ENCODE data around the gene ICAM4. TPM values are rescaled to one million over a fixed set of nuclear protein-coding genes. Genes with fewer than 3 reads are reported as not detected.
A peak's percentile ranks its signal among the peaks of the same experiment; 100 is the strongest.
"Not testable (repeated sequence)": the region's sequence is repeated elsewhere in the genome, so short reads cannot be mapped to it uniquely, and the experiment has no call there.

ICAM4 gene, protein sequence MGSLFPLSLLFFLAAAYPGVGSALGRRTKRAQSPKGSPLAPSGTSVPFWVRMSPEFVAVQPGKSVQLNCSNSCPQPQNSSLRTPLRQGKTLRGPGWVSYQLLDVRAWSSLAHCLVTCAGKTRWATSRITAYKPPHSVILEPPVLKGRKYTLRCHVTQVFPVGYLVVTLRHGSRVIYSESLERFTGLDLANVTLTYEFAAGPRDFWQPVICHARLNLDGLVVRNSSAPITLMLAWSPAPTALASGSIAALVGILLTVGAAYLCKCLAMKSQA
- total RNA-seq (under 1 TPM in 9 of 10 donors, not detected in 1; 0.17 to 0.83 (median 0.48) TPM), polyA plus RNA-seq (under 1 TPM; 0.59 to 0.73 TPM)
- long read RNA-seq, donor 1, result 0 reads
- long read RNA-seq, donor 2, result 0 reads
- long read RNA-seq, donor 3, result 0 reads

GRCh38 chr19:10286803-10287737 lies at the start of gene ICAM4:
Gene ICAM4, plus strand, starts transcription at chr19:10286955. Its CDS starts 58 bp downstream, at chr19:10287013.
- intact Hi-C loops (cut with DNase I), result loop anchor here in 2 of 10 donors (2.0 to 5.0 kb wide), 3 partner anchors 28 to 45 kb away; partner anchors contain the start of gene RAVER1 (in 1 of the 2)
- peaks cover 3 to 53% (median 50%) of the 10 kb centered on the region in 7 donors for H3K27me3 ChIP-seq
- peaks cover 23 to 75% (median 67%) of the 10 kb centered on the region in 9 donors for H3K4me1 ChIP-seq

DNA sequence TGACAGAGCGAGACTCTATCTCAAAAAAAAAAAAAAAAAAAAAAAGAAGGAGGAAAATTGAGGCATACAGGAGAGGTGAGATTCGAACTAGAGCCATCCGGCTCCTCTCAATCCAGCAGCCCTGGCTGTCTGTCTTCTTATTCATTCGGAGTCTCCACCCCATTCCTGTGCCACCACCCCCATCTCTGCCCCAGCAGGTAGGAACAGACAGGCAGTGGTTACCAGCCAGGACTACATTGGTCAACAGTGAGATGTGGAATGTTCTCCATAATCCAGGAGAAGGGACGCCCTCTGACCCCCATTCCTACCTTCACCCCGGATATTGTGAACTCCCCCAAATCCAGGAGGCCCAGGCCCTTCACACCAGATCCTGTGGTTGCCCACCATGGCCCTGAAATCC lies 49.1 kb upstream of the ICAM4 start:
- DNase-seq (no peak), ATAC-seq (peak in 1 of 8 donors; percentile 4)
- TF ChIP-seq, protein P1, sequence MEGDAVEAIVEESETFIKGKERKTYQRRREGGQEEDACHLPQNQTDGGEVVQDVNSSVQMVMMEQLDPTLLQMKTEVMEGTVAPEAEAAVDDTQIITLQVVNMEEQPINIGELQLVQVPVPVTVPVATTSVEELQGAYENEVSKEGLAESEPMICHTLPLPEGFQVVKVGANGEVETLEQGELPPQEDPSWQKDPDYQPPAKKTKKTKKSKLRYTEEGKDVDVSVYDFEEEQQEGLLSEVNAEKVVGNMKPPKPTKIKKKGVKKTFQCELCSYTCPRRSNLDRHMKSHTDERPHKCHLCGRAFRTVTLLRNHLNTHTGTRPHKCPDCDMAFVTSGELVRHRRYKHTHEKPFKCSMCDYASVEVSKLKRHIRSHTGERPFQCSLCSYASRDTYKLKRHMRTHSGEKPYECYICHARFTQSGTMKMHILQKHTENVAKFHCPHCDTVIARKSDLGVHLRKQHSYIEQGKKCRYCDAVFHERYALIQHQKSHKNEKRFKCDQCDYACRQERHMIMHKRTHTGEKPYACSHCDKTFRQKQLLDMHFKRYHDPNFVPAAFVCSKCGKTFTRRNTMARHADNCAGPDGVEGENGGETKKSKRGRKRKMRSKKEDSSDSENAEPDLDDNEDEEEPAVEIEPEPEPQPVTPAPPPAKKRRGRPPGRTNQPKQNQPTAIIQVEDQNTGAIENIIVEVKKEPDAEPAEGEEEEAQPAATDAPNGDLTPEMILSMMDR (IDR thresholded peaks at IDR 0.05), result no peak
- WGBS, 2 donors, result 77 to 88% methylated on average over 6 of the region's 6 CpGs
- Histone ChIP-seq H3K27ac (peak overlapping the region in 7 of 10 donors; percentile 53 to 87 (median 83)), H3K27me3 (no peaks in the 10 kb centered on the region), H3K4me3 (no peak overlapping the region), H3K9me3 (no peaks in the 10 kb centered on the region), H3K36me3 (no peaks in the 10 kb centered on the region), H3K4me1 (peaks cover 6 to 38% (median 28%) of the 10 kb centered on the region in 9 donors)
- intact Hi-C loops (cut with DNase I), result loop anchor here in 2 of 10 donors (5.0 to 10.0 kb wide), 2 partner anchors 45 to 123 kb away; partner anchors contain the start of genes DNMT1 (in 1 of the 2), EIF3G (in 1 of the 2) and P2RY11 (in 1 of the 2)

More at GRCh38 chr19:10286803-10287737, at the start of gene ICAM4:
- Histone ChIP-seq H3K9me3 (no peaks in the 10 kb centered on the region), H3K36me3 (peaks cover 0 to 42% (median 20%) of the 10 kb centered on the region in 9 donors), H3K27ac (peak within 1 kb of the TSS; percentile 2 to 80 (median 50)), H3K4me3 (peak within 1 kb of the TSS in 9 of 10 donors; percentile 2 to 54 (median 28))
- TF ChIP-seq, protein P1 (IDR thresholded peaks at IDR 0.05), result no peak
- 2% methylated on average over 56 to 59 of the region's 59 CpGs for WGBS, 2 donors
- peak; percentile 89 to 90 for DNase-seq
- ATAC-seq, result peak; percentile 71 to 91 (median 82)

DNA sequence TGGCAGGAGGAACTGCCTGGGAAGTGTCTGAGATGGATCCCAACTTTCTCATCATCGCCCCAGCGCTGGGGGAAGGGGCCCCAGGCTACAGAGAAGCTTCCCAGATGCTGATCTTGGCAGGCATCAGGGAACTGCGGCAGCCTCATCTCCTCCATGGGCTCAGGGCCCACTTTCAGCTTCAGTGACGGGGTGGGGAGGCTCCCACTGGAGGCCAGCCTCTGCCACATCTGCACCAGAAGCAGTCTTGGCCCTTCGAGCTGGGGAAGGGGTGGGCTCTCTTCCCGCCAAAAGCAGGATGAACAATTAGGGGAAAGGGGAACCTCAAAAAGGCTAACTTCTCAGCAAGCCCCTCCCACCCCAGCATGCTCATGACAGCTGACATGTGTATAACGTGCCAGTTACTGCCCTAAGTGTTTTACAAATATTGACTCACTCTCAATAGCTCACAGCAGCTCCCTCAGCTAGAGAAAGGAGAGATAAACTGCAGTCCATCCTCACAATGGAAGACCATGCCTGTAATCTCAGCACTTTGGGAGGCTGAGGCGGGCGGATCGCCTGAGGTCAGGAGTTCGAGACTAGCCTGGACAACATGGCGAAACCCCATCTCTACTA lies 48.5 kb upstream of the ICAM4 start:
- TF ChIP-seq, protein P1 (IDR thresholded peaks at IDR 0.05), result no peak
- Histone ChIP-seq H3K4me1 (peaks cover 6 to 38% (median 28%) of the 10 kb centered on the region in 9 donors), H3K27me3 (no peaks in the 10 kb centered on the region), H3K9me3 (no peaks in the 10 kb centered on the region), H3K36me3 (no peaks in the 10 kb centered on the region), H3K4me3 (no peak overlapping the region), H3K27ac (peak overlapping the region in 7 of 10 donors; percentile 40 to 87 (median 83))
- WGBS, 2 donors, result 56% methylated on average over 12 of the region's 12 CpGs
- DNase-seq (peak; percentile 65 to 71), ATAC-seq (peak; percentile 26 to 77 (median 49))
- intact Hi-C loops (cut with DNase I), result loop anchor here in 2 of 10 donors (5.0 to 10.0 kb wide), 2 partner anchors 46 to 123 kb away; partner anchors contain the start of genes DNMT1 (in 1 of the 2), EIF3G (in 1 of the 2) and P2RY11 (in 1 of the 2)

- H3K4me1 ChIP-seq, result peaks cover 0 to 18% (median 13%) of the 10 kb centered on the region in 9 donors
- not testable (repeated sequence) for H3K4me3 ChIP-seq, DNase-seq, H3K36me3 ChIP-seq, H3K27me3 ChIP-seq, H3K27ac ChIP-seq, H3K9me3 ChIP-seq, ATAC-seq
- intact Hi-C loops (cut with DNase I), result loop anchor here in 2 of 10 donors (10.0 kb wide), 1 partner anchor 47 kb away; the partner anchor contains the start of gene DNMT1 (in 2 of the 2)
- 96 to 98% methylated on average over 10 to 11 of the region's 11 CpGs for WGBS, 2 donors
These were observed 44.8 kb upstream of the ICAM4 start for GRCh38 chr19:10241826-10242449.

All from heart right ventricle (tissue), 16 donors.